H1 (cell line): ENCODE measurements around the gene RPL39L. TPM values are rescaled to one million over a fixed set of nuclear protein-coding genes. Genes with fewer than 3 reads are reported as not detected.

Experiments
- CTCF ChIA-PET: fragments of 300-600 bp; sonication (Branson Sonifier 250); formaldehyde crosslinking; loops from one replicate; lab custom pipeline; 2021; ENCODE audit not compliant: partially characterized antibody; lab: Charles Lee
- POLR2A ChIA-PET: fragments of 300-600 bp; sonication (Branson Sonifier 250); formaldehyde crosslinking; loops from one replicate; lab custom pipeline; 2021; ENCODE audit warnings: inconsistent platforms; ENCODE audit not compliant: partially characterized antibody; lab: Charles Lee
- DNase-seq, 2 experiments: peaks; one replicate each; pipeline versions ENCODE4 v3.0.0 to v3.0.0-alpha.2; 2010 to 2022; ENCODE audit warnings: low spot score in 2 of 2, low read depth in 1 of 2, mixed read lengths in 1 of 2
- FAIRE-seq: peaks from 2 replicates; lab custom pipeline; 2011; peaks lifted over from hg19 to GRCh38; lab: Jason Lieb, UNC
- H2AFZ ChIP-seq: 2 replicates; pipeline ENCODE4 v1.8.1; 2012; ENCODE audit warnings: low read length, inconsistent platforms
- H2AK5ac ChIP-seq: 2 replicates; pipeline ENCODE4 v1.6.1; 2013; ENCODE audit warnings: low read depth, low read length
- H2BK120ac ChIP-seq: replicated peaks from 2 replicates; pipeline ENCODE3; 2013; ENCODE audit warnings: low read depth, low read length, inconsistent platforms
- H2BK12ac ChIP-seq: 2 replicates; pipeline ENCODE4 v1.6.1; 2013; ENCODE audit warnings: low read depth, low read length
- H2BK15ac ChIP-seq: 2 replicates; pipeline ENCODE4 v1.6.1; 2013; ENCODE audit warnings: low read length
- H2BK20ac ChIP-seq: 2 replicates; pipeline ENCODE4 v1.6.1; 2013; ENCODE audit warnings: low read length
- H2BK5ac ChIP-seq: 2 replicates; pipeline ENCODE4 v1.6.1; 2013; ENCODE audit warnings: low read depth, low read length
- H3K14ac ChIP-seq: 2 replicates; pipeline ENCODE4 v1.6.1; 2013; ENCODE audit warnings: inconsistent platforms; ENCODE audit not compliant: insufficient read length
- H3K18ac ChIP-seq: 2 replicates; pipeline ENCODE4 v1.6.1; 2013; ENCODE audit warnings: low read length; ENCODE audit errors: extremely low read depth
- H3K23ac ChIP-seq: 2 replicates; pipeline ENCODE4 v1.6.1; 2013; ENCODE audit warnings: inconsistent platforms; ENCODE audit not compliant: insufficient read length
- H3K23me2 ChIP-seq: 2 replicates; pipeline ENCODE4 v1.6.1; 2013; ENCODE audit warnings: low read depth, low read length
- H3K27ac ChIP-seq: 2 replicates; pipeline ENCODE4 v1.6.1; 2011; ENCODE audit warnings: low read depth, low read length, inconsistent platforms
- H3K27me3 ChIP-seq, 4 experiments: replicated peaks in 1 of 4; 1 replicate in 1 of 4; 2 replicates in 3 of 4; pipeline versions ENCODE4 v1.6.1 to v1.8.1; 2011 to 2013; ENCODE audit warnings: low read length in 3 of 4, mild to moderate bottlenecking in 3 of 4, inconsistent platforms in 2 of 4, mixed read lengths in 2 of 4, moderate library complexity in 1 of 4; ENCODE audit not compliant: control insufficient read depth in 3 of 4, insufficient read depth in 3 of 4; ENCODE audit errors: extremely low read depth in 1 of 4
- H3K36me3 ChIP-seq, 4 experiments: 2 replicates each; pipeline versions ENCODE4 v1.6.1 to v1.8.1; 2011 to 2013; ENCODE audit warnings: mild to moderate bottlenecking in 4 of 4, low read length in 3 of 4, moderate library complexity in 2 of 4, control low read depth in 1 of 4, inconsistent platforms in 1 of 4; ENCODE audit not compliant: insufficient read depth in 4 of 4, control insufficient read depth in 2 of 4
- H3K4ac ChIP-seq: replicated peaks from 2 replicates; pipeline ENCODE3; 2013; ENCODE audit warnings: low read length, low read depth, mixed read lengths, inconsistent platforms; ENCODE audit not compliant: insufficient read length
- H3K4me1 ChIP-seq, 4 experiments: replicated peaks in 1 of 4; 1 replicate in 1 of 4; 2 replicates in 3 of 4; pipeline versions ENCODE4 v1.6.1 to v1.8.1; 2011 to 2013; ENCODE audit warnings: low read length in 3 of 4, inconsistent platforms in 2 of 4, mixed read lengths in 1 of 4; ENCODE audit not compliant: insufficient read depth in 4 of 4, control insufficient read depth in 3 of 4
- H3K4me2 ChIP-seq, 2 experiments: 2 replicates each; pipeline versions ENCODE4 v1.6.1 to v1.8.1; 2011 to 2013; ENCODE audit warnings: low read depth in 2 of 2, low read length in 2 of 2, control low read depth in 1 of 2, inconsistent platforms in 1 of 2, mild to moderate bottlenecking in 1 of 2; ENCODE audit not compliant: insufficient read depth in 1 of 2
- H3K4me3 ChIP-seq, 4 experiments: fragments of 200-600, 300-600 bp in 1 of 4; sonication (generic), shearing (Covaris generic), sonication (Bioruptor Twin) in 1 of 4; 2 replicates each; pipeline versions ENCODE4 v1.5.1 to v1.8.1; 2011 to 2016; ENCODE audit warnings: low read length in 4 of 4, low read depth in 3 of 4, control low read depth in 2 of 4, inconsistent platforms in 2 of 4, mild to moderate bottlenecking in 2 of 4, mixed read lengths in 1 of 4, moderate library complexity in 1 of 4; ENCODE audit not compliant: insufficient read depth in 2 of 4; ENCODE audit errors: extremely low read depth in 1 of 4
- H3K56ac ChIP-seq: replicated peaks from 2 replicates; pipeline ENCODE3; 2013; ENCODE audit warnings: low read depth, mild to moderate bottlenecking, mixed read lengths, low read length, inconsistent platforms; ENCODE audit not compliant: insufficient read length
- H3K79me1 ChIP-seq: 2 replicates; pipeline ENCODE4 v1.6.1; 2013; ENCODE audit warnings: low read depth, low read length, control low read depth
- H3K79me2 ChIP-seq, 2 experiments: 2 replicates each; pipeline versions ENCODE4 v1.6.1 to v1.8.1; 2012 to 2013; ENCODE audit warnings: low read length in 2 of 2, mild to moderate bottlenecking in 2 of 2, inconsistent platforms in 1 of 2; ENCODE audit not compliant: insufficient read depth in 2 of 2, control insufficient read depth in 1 of 2
- H3K9ac ChIP-seq, 4 experiments: replicated peaks in 1 of 4; 1 replicate in 1 of 4; 2 replicates in 3 of 4; pipeline versions ENCODE4 v1.6.1 to v1.8.1; 2011 to 2013; ENCODE audit warnings: low read depth in 3 of 4, low read length in 3 of 4, control low read depth in 2 of 4, mild to moderate bottlenecking in 2 of 4, moderate library complexity in 2 of 4, inconsistent platforms in 1 of 4; ENCODE audit errors: extremely low read depth in 1 of 4
- H3K9me3 ChIP-seq, 2 experiments: 2 replicates each; pipeline versions ENCODE4 v1.6.1 to v1.8.1; 2012 to 2013; ENCODE audit warnings: mild to moderate bottlenecking in 2 of 2, moderate library complexity in 2 of 2, control low read depth in 1 of 2, inconsistent platforms in 1 of 2, low read depth in 1 of 2, low read length in 1 of 2, mixed read lengths in 1 of 2; ENCODE audit not compliant: insufficient read depth in 2 of 2
- H4K20me1 ChIP-seq, 2 experiments: replicated peaks in 1 of 2; 2 replicates each; pipeline versions ENCODE3 to v1.8.1; 2011 to 2013; ENCODE audit warnings: inconsistent platforms in 2 of 2, low read length in 2 of 2, mild to moderate bottlenecking in 1 of 2; ENCODE audit not compliant: insufficient read depth in 2 of 2, control insufficient read depth in 1 of 2
- H4K5ac ChIP-seq: 2 replicates; pipeline ENCODE4 v1.6.1; 2013; ENCODE audit warnings: low read length, low read depth, mixed read lengths, inconsistent platforms; ENCODE audit not compliant: insufficient read length
- H4K8ac ChIP-seq: 2 replicates; pipeline ENCODE4 v1.8.0; 2013; ENCODE audit warnings: mild to moderate bottlenecking, moderate library complexity, low read length, inconsistent platforms; ENCODE audit not compliant: insufficient read depth; ENCODE audit errors: extremely low read depth
- H4K91ac ChIP-seq: replicated peaks from 2 replicates; pipeline ENCODE3; 2013; ENCODE audit warnings: low read length, mixed read lengths, inconsistent platforms; ENCODE audit not compliant: insufficient read length
- POLR2AphosphoS5 ChIP-seq: IDR thresholded peaks from 2 replicates; pipeline ENCODE4 v1.6.1; 2011; ENCODE audit warnings: low read depth, low read length
- WGBS, 2 experiments: shearing (Covaris generic) in 1 of 2; methylation state at CpG; one replicate each; pipeline versions ENCODE4 v1.1.6 to v1.1.7; 2013 to 2015; ENCODE audit warnings: low lambda C conversion rate in 2 of 2, mixed read lengths in 2 of 2, inconsistent platforms in 1 of 2, low coverage in 1 of 2, missing lambda C conversion rate in 1 of 2; ENCODE audit not compliant: insufficient replicate concordance in 2 of 2, insufficient coverage in 1 of 2, insufficient read length in 1 of 2; ENCODE audit errors: extremely low coverage in 1 of 2, missing lambda C conversion rate in 1 of 2; 5-methylcytosine and 5-hydroxymethylcytosine counted together
- polyA plus RNA-seq, 7 experiments: library from polyadenylated mRNA; depleted of rRNA in 3 of 7; stranded (reverse) in 5 of 7; unstranded in 2 of 7; fragments of >200 nt in 5 of 7; fragments of 200-250 nt in 2 of 7; gene quantifications; 1 replicate in 5 of 7; 2 replicates in 1 of 7; 4 replicates in 1 of 7; pipeline versions ENCODE4 v1.2.1 to v1.2.3, GENCODE V29; 2011 to 2013; ENCODE audit warnings: missing spikeins in 2 of 7, mixed read lengths in 2 of 7
- total RNA-seq: library from RNA; stranded (reverse); fragmentation: NEBNext Ultra II Directional; extraction: Animal tissue kit (Norgen Biotek cat#: 25700); gene quantifications from 2 replicates; pipeline ENCODE4 v1.2.1, GENCODE V29; 2021
- TF ChIP-seq, protein P1 (sequence below), 3 experiments: IDR thresholded peaks; 1 replicate in 2 of 3; 2 replicates in 1 of 3; pipeline versions ENCODE4 v1.5.1 to v1.6.1; 2011; ENCODE audit warnings: low read length in 3 of 3, mild to moderate bottlenecking in 3 of 3, inconsistent platforms in 2 of 3, low read depth in 1 of 3, moderate library complexity in 1 of 3; ENCODE audit not compliant: insufficient read depth in 1 of 3; ENCODE audit errors: control extremely low read depth in 1 of 3

The RPL39L gene
- total and polyA plus RNA-seq, 2 of the 8 experiments (the other 6 are each of a cell fraction or from before 2014, with no cell fraction given) = 51.8 to 67.7 TPM

- Histone ChIP-seq H3K18ac (no peak overlapping the region), H3K9ac (no peak overlapping the region), H4K20me1 (peaks cover 0 to 2% of the 10 kb centered on the region in 2 experiments), H3K56ac (no peak overlapping the region), H3K36me3 (no peaks in the 10 kb centered on the region), H2AK5ac (no peak overlapping the region), H4K8ac (no peak overlapping the region), H3K23me2 (no peaks in the 10 kb centered on the region), H3K23ac (no peak overlapping the region), H3K4me1 (peaks cover 0 to under 1% (median 0%) of the 10 kb centered on the region in 4 experiments; a peak in 1 of 7 replicates), H2BK5ac (no peak overlapping the region), H4K5ac (no peak overlapping the region), H3K79me2 (no peaks in the 10 kb centered on the region), H3K4ac (no peak overlapping the region), H2BK12ac (no peak overlapping the region), H3K27me3 (no peaks in the 10 kb centered on the region), H2AFZ (no peak overlapping the region), H3K14ac (no peak overlapping the region), H3K4me3 (no peak overlapping the region), H3K9me3 (no peaks in the 10 kb centered on the region), H2BK15ac (no peak overlapping the region), H3K27ac (no peak overlapping the region), H3K79me1 (no peaks in the 10 kb centered on the region), H4K91ac (no peak overlapping the region), H3K4me2 (no peak overlapping the region), H2BK120ac (no peak overlapping the region), H2BK20ac (no peak overlapping the region)
- CTCF ChIA-PET = interaction anchor here (0.6 to 1.3 kb wide), 5 partner anchors 22 to 51 kb away, joined by 3 to 4 read pairs (median 3); no protein-coding TSS in a partner anchor
- TF ChIP-seq, protein P1, sequence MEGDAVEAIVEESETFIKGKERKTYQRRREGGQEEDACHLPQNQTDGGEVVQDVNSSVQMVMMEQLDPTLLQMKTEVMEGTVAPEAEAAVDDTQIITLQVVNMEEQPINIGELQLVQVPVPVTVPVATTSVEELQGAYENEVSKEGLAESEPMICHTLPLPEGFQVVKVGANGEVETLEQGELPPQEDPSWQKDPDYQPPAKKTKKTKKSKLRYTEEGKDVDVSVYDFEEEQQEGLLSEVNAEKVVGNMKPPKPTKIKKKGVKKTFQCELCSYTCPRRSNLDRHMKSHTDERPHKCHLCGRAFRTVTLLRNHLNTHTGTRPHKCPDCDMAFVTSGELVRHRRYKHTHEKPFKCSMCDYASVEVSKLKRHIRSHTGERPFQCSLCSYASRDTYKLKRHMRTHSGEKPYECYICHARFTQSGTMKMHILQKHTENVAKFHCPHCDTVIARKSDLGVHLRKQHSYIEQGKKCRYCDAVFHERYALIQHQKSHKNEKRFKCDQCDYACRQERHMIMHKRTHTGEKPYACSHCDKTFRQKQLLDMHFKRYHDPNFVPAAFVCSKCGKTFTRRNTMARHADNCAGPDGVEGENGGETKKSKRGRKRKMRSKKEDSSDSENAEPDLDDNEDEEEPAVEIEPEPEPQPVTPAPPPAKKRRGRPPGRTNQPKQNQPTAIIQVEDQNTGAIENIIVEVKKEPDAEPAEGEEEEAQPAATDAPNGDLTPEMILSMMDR (IDR thresholded peaks at IDR 0.05; ENCODE audit: control extremely low read depth in 1 of 3, insufficient read depth in 1 of 3, low read depth in 1 of 3, low read length in 3 of 3) = no peak
- no peak for TF ChIP-seq POLR2AphosphoS5
- no peak for FAIRE-seq
- POLR2A ChIA-PET = interaction anchor here (0.6 to 0.8 kb wide), 2 partner anchors 107 to 327 kb away, joined by 3 read pairs; partner anchors contain the start of gene EIF4A2
- no peak for DNase-seq
- WGBS, 2 experiments = 89% methylated on average over 1 of the region's 1 CpG; no CpG with 5 or more reads in 1 of the 2 experiments
These were observed 29.1 kb downstream of the RPL39L start for GRCh38 chr3:187110156-187110555.
